GM18498 (cell line): ENCODE data around the gene ZFHX3.

Experiments used
- ATAC-seq: cut with Tn5 transposase; IDR thresholded peaks from one replicate; pipeline ENCODE4 v1.9.1; 2021; ENCODE audit warnings: mild to moderate bottlenecking, moderate library complexity; ENCODE audit not compliant: unreplicated experiment

ZFHX3 gene

DNA sequence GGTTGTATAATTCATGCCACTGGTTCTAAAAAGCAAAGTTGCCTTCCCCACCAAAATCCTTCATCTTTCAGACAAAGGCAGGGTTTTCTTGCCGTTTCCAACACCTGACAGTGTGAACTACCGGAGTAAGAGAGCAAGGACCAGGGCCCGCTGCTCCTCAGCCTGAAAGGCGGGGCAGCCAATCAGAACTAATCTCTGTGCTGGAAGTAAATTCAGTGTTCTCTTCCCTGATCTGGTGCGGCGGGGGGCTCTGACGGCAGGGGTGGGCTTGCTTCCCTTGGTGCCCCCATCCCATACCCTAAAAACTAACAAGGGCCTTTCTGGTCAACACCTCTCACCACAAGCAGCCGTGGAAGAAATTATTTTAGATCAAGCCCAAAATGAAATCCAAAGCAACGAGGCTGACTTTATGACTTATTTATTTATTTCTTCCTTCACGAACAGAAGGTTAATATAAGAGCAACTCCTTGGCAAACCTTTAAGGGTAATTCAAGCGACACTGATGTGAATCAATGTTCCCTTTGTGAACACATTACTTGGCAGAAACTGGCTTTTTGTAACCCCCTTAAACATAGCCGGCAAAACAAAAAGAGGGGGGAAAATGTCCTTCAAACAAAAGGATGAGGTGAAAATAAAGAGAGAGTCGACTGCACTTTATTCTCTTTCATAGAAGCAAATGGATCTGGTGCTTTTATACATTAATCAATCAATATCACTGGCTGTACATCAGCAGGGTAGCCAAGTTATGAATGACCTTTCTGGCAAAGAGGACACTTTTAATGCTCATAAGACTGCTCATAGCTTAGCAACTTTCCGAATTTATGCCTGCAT lies 189.9 kb downstream of the ZFHX3 start:
- ATAC-seq: no peak

DNA sequence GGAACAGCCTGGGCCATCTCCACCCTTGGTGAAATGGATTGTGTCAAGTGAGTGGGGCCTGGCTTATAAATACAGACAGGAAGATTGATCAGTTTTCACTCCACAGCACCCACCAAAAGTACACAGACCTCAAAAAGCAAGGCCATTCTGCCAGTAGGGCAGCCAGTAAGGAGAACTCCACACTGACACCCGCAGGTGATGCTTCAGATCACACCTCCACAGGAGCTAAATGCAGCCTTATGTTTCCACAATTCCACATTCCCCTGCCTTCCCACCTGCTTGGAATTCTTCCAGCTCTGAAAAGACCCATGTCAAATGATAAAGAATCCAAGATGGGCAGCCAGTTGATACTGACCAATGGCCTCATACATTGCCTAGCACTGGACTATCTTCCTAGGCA lies 191.1 kb downstream of the ZFHX3 start:
- ATAC-seq: no peak

DNA sequence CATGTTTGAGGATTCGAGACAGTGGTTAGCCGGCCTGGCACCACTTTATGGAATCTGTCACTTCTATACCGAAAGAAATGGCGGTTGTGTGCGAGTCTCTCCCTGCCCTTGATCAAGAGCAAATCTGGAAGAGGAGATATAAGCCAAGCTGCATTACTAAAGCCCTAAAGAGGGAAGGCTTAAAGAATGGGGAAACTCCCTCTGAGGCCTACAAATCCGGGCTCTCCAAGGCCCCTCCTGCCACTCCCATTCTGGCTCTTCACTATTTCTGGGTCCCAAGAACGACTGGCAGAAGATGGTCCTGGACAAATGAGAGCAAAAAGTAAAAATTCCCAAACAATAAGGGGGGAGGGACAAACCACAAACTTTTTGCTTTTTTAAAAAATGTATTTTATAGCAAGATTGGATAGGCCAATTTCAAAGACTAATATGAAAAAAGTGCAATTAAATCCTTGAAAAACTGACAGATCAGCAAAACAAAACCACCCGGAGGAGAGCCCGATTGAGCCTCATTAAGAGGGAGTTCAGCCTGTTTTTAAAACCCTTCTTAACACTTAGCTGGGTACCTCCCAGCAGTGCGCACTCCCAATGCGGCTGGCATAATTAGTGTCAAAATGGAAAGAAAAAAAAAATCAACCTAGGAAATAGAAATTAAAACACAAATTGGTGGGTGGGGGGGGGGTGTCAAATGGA lies 193.5 kb downstream of the ZFHX3 start:
- no peak for ATAC-seq

DNA sequence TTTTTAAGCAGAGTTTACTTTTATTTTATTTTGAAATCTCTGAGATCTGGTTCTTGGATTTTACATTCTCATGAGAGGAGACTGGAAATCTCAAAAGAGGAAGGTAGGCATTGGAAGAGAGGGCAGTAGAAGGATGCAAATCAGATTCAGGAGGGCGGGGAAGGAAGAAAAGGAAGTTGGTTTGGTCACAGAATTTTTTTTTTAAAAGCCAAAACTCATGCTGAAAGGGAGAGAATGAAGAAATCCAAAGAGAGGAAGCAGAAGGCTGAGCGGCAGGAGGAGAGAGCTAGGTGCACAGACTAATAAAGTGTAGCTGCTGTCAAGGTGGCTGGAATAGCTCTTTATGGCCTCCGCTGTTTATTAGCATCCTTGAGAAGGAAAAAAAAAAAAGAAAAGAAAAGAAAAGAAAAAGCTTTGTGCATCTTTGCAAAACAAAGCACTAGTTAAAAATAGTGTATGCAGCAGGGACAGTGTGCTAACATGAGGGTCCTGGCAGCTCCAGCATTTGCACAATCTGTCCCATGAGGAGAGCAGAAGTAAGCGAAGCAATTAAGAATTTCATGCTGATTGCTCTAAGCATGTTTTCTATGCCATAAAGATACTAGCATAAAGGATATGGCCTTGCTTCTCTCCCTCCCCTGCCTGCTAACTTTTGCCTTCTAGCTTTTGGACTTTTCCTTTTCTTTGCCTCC lies 194.2 kb downstream of the ZFHX3 start:
- no peak for ATAC-seq

DNA sequence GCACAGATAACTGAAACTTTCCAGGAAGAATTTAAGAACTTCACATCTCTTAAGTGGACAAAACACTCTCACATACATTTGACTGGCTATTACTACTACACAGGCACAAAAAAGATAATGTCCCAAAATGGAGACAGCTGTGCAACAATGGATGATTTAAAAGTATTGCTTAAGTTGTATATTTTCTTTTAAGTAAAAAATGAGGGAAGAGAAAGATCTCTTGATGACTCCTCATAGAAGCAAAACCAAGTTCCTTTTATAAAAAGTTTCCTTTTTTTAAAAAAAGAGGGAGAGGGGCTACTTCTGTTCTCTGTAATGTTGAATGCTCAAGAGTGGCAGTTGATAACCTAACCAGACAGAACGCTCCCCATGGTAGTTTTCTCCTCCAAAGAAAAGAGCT lies 195.5 kb downstream of the ZFHX3 start:
- ATAC-seq: no peak

DNA sequence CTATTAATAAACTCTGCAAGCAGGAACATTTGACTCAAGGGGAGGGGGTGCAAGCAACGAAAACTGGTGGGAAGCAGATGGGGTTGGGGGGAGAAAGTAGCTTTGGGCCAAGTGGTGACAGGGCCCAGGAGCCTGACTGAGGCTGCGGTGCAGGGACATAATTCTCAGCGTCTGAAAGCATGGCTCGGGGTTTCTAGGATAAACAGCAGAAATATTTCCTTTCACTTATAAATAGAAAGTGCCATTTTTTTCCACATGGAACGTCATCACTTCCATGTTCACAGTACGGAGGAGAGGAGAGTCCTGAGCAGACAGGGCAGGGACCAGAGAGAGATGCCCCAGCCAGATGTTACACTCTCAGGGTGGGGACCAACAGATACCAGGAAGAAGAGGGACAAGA lies 197.1 kb downstream of the ZFHX3 start:
- ATAC-seq: no peak

DNA sequence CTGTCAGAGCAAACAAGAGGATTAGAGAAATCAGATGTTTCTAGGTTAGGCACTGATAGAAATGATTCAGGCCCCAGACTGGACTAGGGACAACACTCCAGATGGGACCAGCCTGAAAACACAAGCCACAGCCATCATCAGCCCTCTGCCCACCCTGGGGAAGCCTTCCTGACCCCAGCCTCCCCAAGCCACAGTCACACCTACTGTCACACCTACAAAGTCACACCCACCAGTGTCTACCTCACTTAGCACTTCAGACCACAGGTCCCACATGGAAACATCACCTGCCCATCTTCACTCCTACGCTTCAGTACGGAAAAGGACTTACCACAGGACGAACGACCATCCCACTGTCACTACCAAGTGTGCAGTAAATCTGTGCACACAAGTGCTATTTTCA lies 197.9 kb downstream of the ZFHX3 start:
- no peak for ATAC-seq

DNA sequence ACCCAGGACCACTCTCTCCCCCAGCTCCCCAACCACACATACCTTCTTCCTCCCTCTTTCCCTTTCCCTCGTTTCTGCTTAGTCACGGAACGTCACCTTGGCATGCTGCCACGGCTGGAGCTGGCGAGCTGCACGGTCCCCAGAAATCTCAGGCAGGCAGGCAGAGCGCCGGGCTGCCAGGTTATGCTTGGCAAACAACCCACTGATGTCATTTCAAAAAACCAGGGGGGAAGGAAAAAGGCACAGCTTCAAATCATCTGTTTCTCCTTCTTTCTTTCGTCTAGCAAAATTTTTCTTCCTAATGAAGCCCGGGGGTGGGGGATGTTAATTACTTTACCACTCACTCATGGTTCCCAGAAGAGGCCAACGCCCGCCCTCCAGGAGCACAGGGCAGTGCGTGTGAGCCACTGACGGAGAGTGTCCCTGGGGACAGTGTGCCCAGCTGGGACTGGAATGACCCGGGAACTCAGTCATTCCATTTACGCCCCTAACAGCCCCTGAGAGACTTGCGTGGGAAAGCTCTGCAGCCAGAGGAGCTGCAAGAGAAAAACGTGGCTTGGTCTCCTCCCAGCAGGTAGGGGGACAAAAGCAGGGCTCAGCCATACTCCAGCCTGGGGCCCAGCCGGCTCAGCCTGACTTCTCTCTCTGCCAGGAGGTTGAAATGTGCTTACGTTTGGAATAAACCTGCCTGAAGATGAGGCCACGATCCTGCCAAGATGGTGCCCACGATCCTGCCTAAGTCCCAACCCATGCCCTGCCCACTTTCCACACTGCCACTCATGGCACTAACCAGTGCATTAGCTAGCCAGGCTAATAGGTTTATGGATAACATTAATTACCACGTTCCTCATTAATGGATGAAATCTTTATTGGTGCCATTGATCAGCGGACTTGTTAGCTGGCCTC lies 198.9 kb downstream of the ZFHX3 start:
- ATAC-seq: no peak

DNA sequence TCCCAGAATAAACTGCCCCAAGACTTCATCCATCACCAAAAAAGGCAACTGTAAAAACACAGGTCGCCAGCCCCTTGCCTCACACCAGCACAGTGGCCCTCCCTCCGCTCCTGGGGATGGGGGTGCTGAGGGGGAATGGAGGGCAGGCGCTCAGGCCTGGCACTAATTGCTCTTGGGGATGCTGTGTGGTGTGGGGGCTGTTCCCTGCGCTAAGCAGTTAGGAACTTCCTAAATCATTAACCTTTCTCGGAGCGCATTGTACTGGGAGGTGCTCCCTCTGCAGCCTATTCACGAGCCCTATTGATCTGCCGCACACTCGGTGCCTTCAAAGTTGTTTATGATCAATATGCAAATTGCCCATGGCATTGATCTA lies 199.9 kb downstream of the ZFHX3 start:
- ATAC-seq: no peak

DNA sequence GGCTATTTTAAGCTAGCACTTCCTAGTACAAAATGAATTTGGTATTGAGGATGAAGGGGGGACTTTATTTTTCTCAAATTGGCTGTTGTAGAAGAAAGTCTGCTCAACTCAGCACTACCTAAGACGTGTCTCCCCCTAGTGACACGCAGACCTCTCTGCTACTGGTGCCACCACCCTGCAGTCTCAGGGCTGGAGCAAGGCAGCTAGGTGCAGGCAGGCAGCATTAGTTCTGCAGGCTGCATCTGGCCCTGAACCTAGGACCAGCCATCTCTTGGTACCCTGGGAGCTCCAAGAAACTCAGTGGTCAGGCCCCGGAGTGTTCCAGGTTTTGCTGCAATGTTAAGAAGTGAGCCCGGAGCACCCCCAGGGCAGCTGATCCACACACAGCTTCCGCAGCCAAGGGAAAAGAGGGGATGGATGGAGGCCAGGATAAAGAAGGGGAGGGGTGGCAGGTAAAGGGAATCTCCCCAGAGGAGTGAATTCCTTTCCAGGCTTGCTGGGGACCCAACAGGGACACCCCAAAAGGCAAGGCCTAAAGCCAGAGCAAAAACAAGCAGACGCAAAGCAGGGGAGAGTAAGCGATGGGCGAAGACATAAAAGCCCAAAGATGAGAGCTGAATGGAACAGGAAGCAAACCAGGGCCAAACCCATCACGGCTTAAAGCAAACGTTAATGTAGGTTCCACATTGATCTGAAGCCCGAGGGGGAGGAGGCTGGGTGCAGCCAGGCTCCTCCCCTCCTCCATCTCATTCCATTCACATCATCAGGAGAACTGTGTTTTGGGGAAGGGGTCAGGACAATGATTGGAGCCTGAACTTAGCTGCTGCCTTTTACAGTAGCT lies 200.5 kb downstream of the ZFHX3 start:
- no peak for ATAC-seq

DNA sequence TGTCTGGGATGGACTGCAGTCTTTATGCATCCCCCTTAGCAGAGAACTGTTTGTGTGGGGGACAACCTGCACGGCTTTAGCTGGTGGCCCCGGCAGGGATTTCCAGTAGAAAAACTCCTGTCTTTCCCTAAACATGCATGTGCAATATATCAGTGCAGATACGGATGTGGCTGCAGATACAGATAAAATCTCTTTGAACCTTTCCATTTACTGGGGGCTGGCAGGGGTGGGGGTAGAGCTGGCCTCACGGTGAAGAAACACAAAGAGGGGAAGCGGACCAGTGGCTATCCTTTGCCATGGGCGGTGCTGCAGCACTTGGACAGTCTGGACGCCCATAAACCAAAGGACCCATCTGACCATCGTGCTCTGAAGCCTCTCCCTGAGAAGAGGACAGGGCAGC lies 201.3 kb downstream of the ZFHX3 start:
- no peak for ATAC-seq

DNA sequence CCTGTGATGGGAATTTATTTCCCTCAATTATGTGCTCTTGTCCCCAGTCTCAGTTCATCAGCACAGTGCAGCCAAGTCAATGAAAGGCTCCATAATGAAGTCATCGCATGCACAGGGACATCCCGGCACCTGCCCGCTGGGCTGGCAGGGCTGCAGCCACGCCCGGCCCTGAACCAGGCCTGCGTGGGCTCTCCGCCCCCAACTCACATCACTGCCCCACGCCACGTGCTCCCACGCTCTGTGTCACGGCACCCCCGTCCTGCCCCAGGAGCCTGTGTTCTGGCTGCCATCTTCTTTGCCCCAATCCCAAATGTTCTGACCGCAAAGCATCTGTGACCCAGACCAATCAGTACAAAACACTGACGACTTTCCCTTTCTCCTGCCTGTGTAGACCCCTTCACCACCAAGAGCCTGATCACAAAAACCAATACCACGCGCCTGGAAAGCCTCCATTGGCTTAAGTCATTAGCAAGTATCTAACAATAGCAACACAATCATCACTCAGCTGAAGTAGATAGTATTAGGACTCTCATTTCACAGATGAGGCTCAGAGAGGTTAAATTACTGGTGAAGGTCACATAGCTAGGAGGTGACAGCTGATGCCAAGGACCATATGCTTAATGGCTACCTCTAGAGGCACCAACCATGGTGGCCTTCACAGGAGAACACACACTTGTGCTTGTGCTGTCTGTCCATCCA lies 202.5 kb downstream of the ZFHX3 start:
- ATAC-seq: no peak

DNA sequence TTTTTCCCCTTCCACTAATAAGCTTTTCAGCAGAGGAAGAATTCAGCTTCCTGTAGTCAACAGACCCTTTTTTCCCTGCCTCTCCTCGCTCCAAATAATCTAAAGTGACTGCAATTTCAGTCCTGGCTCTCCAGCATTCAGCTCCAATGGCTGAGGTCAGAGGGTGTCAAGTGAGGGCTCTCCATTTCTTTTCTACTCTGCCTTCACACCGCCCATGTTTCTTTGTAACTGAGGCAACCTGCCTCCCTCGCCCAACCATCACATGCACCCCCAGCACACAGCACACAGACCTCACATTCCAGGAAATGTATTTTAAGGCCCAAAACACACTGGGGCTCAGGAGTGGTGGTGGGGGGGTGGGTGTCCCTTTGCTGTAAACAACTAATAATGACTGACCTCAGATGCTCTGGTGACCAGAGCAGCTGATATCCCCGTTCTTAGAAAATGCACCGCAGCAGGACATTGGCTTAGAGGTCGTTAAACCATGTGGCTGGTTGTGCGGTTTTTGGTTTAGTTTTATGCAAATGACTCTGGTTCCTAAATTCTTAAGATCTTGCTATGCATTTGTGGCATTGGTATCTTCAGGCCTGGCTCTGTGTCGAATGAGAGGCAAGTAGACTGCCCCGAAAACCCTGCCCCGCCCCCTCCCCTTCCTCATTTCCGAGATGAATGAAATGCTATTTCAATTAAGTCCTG lies 203.6 kb downstream of the ZFHX3 start:
- no peak for ATAC-seq

DNA sequence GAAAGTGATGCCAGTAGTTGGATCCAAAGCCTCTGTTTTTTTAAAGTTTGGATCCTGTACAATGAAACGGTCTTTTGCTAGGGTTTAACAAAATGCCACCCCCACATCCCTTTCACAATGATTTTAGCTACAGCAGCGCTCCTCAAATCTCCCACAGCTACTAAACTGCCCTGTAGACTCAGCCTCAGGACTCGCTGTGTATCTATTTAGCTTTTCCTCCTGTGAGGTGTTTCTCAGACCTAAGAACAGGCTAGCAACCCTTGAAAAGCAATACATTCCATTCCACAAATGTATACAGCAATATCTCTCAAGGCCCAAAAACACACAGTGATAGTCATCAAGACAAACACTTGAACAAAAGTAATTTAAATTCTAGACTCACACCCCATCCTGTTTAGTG lies 206.4 kb downstream of the ZFHX3 start:
- no peak for ATAC-seq

DNA sequence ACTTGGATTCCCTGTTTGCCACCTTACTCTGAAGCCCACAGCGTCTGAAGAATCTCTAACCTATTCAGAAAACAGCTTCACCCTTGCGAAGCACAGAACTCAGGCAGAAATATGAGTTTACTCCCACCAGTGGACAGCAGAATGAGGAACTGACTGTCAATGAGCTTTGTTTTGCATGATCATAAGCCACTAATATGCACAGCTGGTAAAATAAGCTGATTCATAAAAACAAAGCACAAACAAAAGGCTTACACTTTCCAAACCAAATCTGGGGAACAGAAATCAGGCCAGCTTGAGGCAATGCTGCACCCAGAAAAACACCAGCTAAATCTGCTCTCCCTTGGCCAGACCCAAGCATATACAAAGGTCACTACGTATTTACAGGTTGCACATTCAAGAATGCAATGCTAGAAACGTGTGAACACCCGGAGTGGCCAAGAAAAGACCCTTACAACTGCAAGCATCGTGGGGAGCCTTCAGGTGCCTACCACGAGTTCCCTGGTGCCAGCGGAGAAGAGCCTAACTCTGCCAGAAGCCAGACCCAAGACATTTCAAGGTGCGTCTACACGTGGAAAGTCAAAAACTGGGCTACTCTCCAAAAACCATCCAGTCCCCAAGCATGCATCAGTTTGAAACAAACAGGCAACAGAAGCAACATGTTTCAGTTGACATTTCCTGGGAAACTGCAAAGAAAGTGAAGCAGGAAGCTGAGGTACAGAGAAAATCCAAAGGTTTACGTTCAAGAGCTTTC lies 207.1 kb downstream of the ZFHX3 start:
- ATAC-seq: no peak

DNA sequence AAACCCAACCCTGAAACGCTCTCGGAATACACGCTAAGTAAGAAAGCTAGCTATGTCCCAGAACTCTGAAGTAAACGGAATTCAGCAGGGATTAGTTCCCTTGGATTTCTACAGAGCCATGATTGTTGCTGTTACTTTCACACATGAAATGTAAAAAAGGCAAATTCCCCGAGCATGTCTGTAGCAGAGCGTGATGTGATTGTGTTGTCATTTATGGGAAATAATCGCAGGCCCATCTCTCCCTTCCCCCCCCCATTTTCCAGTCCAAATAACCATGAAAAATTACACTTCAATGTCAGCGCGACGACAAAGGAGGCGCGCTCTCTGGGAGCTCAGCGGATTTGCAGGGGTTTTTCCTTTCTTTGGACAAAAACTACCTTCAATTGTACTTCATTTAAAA lies 209.0 kb downstream of the ZFHX3 start:
- no peak for ATAC-seq

DNA sequence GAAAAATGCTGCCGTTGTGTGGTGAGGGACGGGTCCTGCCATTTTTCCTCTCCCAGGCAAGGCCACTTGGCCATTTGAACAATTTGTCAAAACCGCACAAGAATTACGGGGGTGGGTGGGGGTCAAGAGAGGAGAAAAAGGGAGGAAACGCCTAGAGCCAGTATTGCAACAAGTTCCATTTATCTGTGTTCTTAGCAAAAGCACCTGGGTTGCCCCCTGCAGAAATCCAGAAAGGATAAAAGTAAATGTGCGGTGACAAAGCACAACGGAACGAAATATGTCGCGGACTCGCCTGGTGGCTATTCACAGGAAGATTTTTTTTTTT lies 209.4 kb downstream of the ZFHX3 start:
- no peak for ATAC-seq

DNA sequence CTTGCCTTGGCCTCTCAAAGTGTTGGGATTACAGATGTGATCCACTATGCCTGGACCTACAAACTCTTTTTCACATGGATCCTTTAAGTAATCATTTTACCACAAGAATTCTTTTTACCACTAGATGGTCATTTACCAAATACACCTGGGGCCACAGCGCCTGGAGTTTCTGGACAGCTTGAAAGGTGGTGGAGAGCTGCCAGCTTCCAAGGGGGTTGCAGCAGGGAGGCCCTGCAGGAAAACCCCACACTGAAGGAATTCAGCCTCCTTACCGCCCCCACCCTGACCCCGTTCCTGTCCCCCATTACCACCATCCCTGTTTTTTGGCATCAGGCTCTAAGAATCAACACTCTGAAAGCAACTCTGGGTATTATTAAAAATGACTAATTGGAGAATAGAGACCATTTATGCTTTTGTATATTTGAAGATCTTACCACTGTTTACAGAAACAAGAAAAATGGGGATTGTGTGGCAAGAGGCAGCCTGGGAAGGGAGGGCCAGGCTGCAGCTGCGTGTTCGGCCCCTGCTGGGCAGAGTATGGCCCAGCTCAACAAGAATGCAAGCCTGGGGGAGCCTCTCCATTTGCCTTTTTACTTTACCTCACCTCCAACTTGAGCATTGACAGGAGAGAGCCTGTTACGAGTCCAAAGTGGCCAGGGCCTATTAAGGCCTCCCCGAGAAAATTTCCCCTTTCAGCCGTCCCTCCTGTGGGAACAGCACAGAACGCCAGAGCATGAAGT lies 209.9 kb downstream of the ZFHX3 start:
- no peak for ATAC-seq
